GM21717 (cell line): Measurements from ENCODE around the gene HPDL.
"Not testable (repeated sequence)": the region's sequence is repeated elsewhere in the genome, so short reads cannot be mapped to it uniquely, and the experiment has no call there.

ENCODE experiments used
- ATAC-seq: cut with Tn5 transposase; IDR thresholded peaks from one replicate; pipeline ENCODE4 v1.9.1; 2021; ENCODE audit warnings: mild to moderate bottlenecking, moderate library complexity; ENCODE audit not compliant: unreplicated experiment

The HPDL gene

DNA sequence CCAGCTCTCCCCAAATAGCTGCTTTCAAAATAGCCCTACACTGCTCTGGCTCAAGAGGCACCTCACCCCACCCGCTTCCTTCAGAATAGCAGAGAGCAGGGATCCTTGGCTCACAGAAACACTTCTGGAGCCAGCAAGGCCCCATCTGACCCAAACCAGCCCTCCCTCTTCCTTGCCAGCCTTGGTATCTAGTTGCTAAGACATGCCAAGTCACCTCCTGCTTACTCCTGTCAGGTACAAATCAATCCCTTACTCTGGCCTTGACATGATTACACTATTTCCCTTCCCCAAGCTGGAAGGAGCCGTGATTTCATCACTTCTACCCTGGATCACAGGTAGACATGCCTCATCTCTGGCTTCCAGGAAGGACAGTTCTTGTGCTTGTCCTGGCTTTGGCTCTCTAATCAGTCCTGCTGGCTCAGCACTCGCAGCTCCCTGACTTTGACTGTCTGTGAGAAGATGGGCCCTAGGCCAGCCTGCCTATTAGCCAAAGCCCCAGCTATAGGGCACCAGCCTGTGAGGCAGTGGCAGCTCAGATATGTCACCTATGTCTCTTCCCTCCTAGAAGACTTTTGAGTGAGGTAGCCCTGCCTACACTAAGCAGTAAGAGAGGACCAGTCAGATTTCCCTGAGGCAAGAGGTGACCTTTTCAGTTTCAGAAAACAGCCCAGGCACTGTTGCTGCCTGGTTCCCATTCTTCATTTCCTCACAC lies 22.4 kb downstream of the HPDL start:
- no peak for ATAC-seq

DNA sequence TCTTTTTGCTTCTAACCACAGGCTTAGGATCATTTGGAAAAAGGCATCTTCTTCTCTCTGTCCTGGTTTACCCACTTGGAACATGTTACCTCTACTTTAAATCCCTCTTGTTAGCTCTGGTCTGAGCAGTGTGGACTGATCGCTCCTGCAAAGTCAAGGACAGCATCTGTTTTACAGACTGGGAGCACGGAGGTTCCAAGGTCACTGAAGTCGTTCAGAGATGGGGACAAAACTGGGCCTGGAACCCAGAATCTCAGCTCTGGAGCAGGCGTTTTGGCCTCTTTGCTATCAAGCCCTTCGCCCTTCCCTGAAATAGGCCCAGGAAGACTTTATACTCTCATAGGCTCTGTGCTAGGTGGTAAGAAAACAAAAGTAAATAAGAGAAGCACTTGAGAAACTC lies 24.8 kb downstream of the HPDL start:
- no peak for ATAC-seq

DNA sequence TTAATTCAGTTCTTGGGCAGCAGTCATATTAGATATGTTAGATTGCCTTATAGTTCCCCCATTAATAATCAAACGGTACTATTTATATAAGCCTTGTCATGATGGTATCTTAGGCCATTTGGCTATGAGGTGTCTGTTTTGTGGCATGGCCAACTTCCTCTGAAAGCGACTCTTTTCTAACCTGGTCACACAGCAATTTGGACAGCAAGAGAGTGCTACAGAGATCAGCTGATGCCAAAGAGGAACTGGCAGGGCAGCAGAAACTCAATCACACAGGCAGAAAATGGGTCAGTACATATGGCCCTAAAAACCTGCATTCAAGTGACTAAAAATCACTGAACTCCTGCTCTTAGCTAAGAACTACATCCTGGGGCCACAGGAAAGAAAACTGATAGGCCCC lies 27.0 kb downstream of the HPDL start:
- no peak for ATAC-seq

- no peak for ATAC-seq
These were observed 28.1 kb downstream of the HPDL start for GRCh38 chr1:45354838-45355237.

DNA sequence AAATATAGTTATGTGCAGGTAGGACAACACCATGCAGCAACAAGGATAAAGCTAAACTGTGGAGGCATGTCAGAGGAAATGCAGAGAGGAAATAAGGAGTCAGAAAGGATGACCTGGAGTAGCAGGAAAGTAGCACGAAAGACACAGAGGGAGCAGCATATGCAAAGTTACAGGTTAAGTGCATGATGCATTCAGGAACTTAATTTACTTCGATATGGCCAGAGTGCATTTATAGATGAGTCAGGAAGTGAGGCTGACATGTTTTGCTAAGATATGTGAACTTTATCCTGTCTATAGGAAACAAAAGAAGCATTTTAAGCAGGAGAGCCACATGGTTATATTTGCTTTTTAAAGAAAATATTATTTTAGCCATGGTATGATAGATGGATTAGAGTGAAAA lies 29.0 kb downstream of the HPDL start:
- ATAC-seq, result no peak

DNA sequence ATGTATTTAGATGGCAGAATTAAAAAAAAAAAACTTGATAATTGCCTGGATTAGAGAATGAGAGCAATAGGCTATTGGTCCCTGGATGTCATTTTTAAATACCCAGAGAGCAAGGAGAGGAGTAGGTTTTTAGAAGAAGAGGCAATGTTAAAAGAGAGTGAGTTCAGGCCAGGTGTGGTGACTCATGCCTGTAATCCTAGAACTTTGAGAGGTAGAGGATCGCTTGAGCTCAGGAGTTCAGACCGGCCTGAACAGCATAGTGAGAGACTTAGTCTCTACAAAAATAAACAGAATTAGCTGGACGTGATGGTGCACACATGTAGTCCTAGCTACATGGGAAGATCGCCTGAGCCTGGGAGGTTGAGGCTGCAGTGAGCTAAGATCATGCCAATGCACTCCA lies 29.5 kb downstream of the HPDL start:
- ATAC-seq, result no peak

- ATAC-seq, result no peak
These were observed 33.3 kb downstream of the HPDL start for GRCh38 chr1:45359882-45360513.

- not testable (repeated sequence) for ATAC-seq
These were observed 34.3 kb downstream of the HPDL start for GRCh38 chr1:45360981-45361380.

DNA sequence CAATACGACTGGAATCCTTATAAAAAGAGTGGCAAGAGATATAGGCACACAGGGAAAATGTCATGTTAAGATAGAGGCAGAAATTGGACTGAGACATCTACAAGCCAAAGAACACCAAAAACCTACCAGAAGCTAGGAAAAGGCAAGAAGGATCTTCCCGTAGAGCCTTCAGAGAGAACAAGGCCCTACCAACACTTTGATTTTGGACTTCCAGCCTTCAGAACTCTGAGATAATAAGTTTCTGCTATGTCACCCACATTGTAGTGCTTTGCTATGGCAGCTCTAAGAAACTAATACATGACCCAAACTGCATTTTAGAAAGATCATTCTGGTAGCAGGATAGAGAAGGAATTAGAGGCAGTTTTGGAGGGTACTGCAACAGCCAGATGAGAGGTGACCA lies 37.6 kb downstream of the HPDL start:
- no peak for ATAC-seq

DNA sequence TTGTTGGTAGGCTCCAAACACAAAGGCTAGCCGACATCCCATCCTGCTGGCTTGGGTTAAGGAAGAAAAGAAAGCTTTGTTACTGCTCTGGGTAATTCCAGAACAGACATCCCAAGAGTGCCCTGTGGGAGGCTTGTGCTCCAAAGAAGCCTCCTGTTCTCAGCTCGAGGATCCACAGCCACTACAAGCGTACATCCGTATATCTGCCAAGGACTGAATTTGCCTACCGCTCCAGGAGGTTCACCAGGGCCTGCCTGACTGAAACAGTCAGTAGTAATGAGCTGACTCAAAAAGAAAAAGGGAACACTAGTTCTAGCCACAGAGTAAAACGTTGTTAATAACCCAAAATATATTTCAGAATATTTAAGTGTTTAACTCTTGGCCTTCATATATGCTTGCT lies 38.4 kb downstream of the HPDL start:
- peak; percentile 58 for ATAC-seq

GRCh38 chr1:45370575-45370974 lies 43.9 kb downstream of the HPDL start:
- ATAC-seq, result peak; percentile 75

- ATAC-seq, result no peak
These were observed 46.9 kb downstream of the HPDL start for GRCh38 chr1:45373573-45373972.

GRCh38 chr1:45375104-45376090 lies 48.7 kb downstream of the HPDL start:
- ATAC-seq, result no peak

- no peak for ATAC-seq
These were observed 51.5 kb downstream of the HPDL start for GRCh38 chr1:45378184-45378583.
